ENCODE data around the gene VCAM1. TPM values are rescaled to one million over a fixed set of nuclear protein-coding genes. Genes with fewer than 3 reads are reported as not detected.

VCAM1 gene
- total and polyA plus RNA-seq, 2 of the 8 experiments (the other 6 are each of a cell fraction or from before 2014, with no cell fraction given) = 0.21 TPM; not detected in 1

GRCh38 chr1:100714599-100714998 is 4.9 kb upstream of the VCAM1 start (continued):
- TF ChIP-seq, protein P1, sequence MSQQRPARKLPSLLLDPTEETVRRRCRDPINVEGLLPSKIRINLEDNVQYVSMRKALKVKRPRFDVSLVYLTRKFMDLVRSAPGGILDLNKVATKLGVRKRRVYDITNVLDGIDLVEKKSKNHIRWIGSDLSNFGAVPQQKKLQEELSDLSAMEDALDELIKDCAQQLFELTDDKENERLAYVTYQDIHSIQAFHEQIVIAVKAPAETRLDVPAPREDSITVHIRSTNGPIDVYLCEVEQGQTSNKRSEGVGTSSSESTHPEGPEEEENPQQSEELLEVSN (IDR thresholded peaks at IDR 0.05) = no peak
- no peak for TF ChIP-seq TBP (IDR thresholded peaks at IDR 0.05; ENCODE audit: low read depth, low read length)
- TF ChIP-seq CHD2 (IDR thresholded peaks at IDR 0.05; ENCODE audit: low read length) = no peak

Data from H1 (cell line).